NB4 (cell line): ENCODE data around the gene PPP1R1C.
A peak's percentile ranks its signal among the peaks of the same experiment; 100 is the strongest.

Experiments used
- DNase-seq: peaks from one replicate; pipeline ENCODE4 v3.0.0; 2010; ENCODE audit warnings: low read depth
- H3K4me3 ChIP-seq: one replicate; pipeline ENCODE4 v1.5.1; 2011; ENCODE audit warnings: mild to moderate bottlenecking, low read depth, low read length, moderate library complexity
- MYC ChIP-seq: IDR thresholded peaks from 2 replicates; pipeline ENCODE4 v1.6.1; 2011; ENCODE audit warnings: low read depth, low read length
- POLR2A ChIP-seq: IDR thresholded peaks from 2 replicates; pipeline ENCODE4 v1.6.1; 2011; ENCODE audit warnings: mild to moderate bottlenecking; ENCODE audit not compliant: insufficient read length; ENCODE audit errors: extremely low read depth
- TF ChIP-seq, protein P1 (sequence below): IDR thresholded peaks from 2 replicates; pipeline ENCODE4 v1.6.1; 2011; ENCODE audit warnings: low read depth, low read length
- TF ChIP-seq, protein P2 (sequence below): IDR thresholded peaks from one replicate; pipeline ENCODE4 v1.5.1; 2012; ENCODE audit warnings: low read depth, low read length

Gene PPP1R1C

DNA sequence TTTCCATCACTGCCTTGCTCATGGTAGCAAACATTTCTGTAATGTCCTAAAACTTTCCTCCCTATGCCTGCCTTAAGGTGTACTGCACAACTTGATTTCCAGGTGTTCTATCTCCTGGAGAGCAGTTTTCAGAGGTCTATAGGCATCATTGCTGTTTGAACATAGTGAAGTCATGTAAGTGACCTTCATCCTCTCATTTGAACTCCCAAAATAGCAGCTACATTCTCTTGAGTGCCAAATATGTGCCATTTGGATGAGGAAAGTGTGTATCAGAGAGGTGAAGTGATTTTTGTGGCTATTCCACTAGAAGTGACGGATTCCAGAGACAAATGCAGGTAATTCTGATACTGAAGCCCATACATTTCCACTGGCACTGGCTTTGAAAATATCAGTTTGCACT lies 3.4 kb downstream of the PPP1R1C start:
- no peak for DNase-seq
- H3K4me3 ChIP-seq: no peak overlapping the region
- TF ChIP-seq MYC: no peak

DNA sequence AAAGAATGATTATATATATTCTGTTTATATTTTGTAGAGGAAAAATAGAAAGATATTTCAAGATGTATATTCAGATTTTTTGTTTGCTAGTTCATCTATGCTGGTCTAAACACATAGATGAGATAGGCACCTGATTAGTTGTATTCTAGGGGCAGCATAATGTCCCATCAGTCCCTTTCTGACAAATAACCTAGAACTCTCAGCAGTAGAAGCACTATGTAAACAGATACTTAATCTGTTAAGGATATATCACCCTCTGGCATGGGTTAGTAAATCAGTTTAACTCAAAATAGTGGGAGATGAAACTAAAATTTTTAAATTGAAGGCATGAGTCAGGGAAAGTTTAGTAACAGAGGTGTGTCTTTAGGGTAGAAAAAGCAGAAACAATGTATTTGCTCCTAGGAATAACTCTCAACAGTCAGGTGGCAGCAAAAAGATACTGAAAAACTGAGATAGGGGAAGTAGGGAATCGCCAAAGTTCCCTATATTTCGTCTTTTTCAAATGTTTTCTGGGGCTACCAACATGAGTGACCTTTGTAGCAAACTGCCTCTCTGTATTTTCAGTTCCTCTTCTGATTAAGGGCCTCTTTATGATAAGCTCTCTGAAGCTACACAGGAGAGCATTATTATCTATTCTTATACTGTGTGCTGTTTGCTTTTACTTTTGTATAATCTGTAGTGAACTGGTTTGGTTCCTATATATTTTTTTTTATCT lies 5.7 kb downstream of the PPP1R1C start:
- H3K4me3 ChIP-seq: no peak overlapping the region
- peak; percentile 23 for DNase-seq
- TF ChIP-seq, protein P1, sequence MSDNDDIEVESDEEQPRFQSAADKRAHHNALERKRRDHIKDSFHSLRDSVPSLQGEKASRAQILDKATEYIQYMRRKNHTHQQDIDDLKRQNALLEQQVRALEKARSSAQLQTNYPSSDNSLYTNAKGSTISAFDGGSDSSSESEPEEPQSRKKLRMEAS: no peak
- no peak for TF ChIP-seq MYC
- TF ChIP-seq POLR2A: no peak
- TF ChIP-seq, protein P2, sequence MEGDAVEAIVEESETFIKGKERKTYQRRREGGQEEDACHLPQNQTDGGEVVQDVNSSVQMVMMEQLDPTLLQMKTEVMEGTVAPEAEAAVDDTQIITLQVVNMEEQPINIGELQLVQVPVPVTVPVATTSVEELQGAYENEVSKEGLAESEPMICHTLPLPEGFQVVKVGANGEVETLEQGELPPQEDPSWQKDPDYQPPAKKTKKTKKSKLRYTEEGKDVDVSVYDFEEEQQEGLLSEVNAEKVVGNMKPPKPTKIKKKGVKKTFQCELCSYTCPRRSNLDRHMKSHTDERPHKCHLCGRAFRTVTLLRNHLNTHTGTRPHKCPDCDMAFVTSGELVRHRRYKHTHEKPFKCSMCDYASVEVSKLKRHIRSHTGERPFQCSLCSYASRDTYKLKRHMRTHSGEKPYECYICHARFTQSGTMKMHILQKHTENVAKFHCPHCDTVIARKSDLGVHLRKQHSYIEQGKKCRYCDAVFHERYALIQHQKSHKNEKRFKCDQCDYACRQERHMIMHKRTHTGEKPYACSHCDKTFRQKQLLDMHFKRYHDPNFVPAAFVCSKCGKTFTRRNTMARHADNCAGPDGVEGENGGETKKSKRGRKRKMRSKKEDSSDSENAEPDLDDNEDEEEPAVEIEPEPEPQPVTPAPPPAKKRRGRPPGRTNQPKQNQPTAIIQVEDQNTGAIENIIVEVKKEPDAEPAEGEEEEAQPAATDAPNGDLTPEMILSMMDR: no peak

DNA sequence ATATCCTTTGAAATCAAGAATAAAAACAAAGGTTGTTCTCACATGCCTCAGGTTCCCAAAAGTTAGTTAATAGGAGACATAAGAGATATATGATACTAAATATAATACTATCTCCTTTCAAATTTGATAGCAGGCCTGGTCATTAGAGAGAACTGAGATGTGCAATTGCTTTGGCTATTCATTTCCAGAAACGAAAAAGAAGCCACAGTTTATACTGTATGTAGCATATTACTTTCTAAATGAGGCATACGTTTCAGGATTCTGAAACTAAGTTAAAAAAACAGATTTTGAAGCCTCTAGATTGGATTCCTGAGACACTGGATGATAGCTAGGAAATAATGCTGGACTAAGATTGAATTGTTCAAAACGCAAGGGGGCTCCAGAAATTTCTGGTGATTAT lies 7.1 kb downstream of the PPP1R1C start:
- DNase-seq: no peak
- TF ChIP-seq, protein P1: no peak
- TF ChIP-seq, protein P2: no peak
- no peak for TF ChIP-seq POLR2A
- no peak for TF ChIP-seq MYC
- no peak overlapping the region for H3K4me3 ChIP-seq

DNA sequence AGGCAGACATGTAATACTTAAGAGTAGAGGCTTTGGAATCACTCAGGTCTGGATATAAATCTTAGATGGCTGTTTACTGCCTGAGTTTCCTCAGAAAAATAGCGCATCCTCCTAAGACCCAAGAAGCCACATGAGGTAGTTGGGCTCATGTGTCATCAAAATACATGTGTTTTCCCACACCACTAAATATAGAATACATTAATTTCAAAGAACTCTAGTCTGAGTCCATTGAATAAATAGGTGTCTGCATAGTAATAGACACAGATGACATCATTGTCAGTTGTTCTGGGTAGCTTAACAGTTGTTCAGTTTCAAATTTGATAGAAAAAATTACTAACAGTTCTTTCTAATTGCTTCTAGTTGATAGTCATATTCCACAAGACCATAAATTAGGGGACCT lies 9.6 kb downstream of the PPP1R1C start:
- no peak for DNase-seq
- TF ChIP-seq MYC: no peak
- TF ChIP-seq POLR2A: no peak
- TF ChIP-seq, protein P1: no peak
- TF ChIP-seq, protein P2: no peak
- no peak overlapping the region for H3K4me3 ChIP-seq

DNA sequence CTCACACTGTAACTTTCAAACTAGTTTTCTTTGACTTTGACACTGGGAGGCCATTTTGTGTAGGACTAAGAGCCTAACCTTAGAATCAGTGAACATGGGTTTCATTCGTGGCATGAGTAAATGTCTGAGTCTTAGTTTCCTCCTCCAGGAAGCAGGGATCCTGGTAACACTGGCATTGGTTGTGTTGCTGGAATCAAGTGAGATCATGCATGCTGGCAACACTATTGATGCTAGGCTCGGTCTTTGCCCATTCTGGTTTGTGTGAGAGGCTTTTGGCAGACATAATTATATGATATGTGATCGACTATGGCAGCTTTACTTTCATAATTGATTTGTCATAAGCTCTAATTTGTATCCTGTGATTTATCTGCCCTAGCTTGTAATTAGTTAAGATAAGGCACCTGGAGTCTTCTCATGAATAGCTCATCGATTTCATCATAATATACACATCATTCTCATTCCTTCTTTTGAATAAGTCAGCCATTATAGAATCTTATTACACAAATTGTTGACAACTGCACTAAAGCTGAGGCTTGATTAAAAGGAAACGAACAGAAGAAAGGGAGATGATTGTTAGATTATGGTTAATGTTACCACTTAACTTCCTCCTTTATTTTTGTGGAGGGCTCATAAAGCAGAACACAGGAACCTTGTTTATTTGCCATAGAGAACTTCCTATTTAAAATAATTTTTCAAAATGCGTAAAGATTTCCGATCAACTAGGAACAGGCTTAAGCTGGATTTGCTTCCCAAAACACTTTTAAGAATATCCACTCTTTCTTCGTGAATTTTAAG lies 12.6 kb downstream of the PPP1R1C start:
- no peak overlapping the region for H3K4me3 ChIP-seq
- no peak for DNase-seq
- TF ChIP-seq, protein P2: no peak
- no peak for TF ChIP-seq MYC
- TF ChIP-seq POLR2A: no peak
- TF ChIP-seq, protein P1: no peak

DNA sequence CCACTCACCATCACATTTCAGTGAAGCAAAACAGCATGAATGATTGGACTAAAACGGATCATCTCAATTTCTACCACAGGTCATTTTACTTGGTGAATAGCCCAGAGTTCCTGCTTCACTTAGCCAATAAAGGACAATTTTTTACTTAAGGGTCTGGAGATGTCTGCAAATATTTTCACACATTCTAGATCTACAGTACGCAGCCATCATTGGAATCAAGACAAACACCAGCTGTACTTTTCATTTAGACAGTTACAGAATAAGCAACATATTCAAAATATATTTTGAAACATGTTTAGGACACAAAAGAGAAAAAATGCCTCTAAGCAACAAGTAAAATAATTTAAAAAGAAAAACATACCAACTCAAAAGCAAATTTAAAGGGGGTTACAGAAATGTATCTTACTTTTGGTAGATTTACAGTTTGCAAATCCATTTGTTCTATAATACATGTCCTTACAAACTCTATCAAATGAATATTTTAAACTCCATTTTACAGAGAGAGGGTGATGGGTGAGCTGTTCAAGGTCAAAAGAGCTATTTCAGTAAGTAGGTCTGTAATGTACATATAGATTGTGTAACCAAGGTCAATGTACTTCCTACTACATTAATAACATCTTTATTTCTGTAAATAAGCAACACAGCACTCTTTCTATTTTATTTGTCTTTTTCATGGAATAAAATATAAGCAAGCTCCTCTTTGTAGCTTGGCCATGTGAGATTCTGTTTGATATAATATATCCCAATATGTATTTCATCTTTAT lies 13.4 kb downstream of the PPP1R1C start:
- TF ChIP-seq, protein P2: no peak
- TF ChIP-seq POLR2A (no peak), MYC (no peak)
- TF ChIP-seq, protein P1: no peak
- no peak for DNase-seq
- no peak overlapping the region for H3K4me3 ChIP-seq
